IMR-90 (cell line): ENCODE results near the gene TARBP2. TPM values are rescaled to one million over a fixed set of nuclear protein-coding genes. Genes with fewer than 3 reads are reported as not detected.
A peak's percentile ranks its signal among the peaks of the same experiment; 100 is the strongest.

ENCODE experiments used
- ATAC-seq: fragments of 200-7000 bp; cut with Tn5 transposase; 2 replicates; pipeline ENCODE4 v1.9.1; 2020; ENCODE audit warnings: low read depth, mild to moderate bottlenecking, moderate library complexity
- BruUV-seq: library from RNA; stranded (reverse); fragments of 400-500 nt; replicated peaks from 2 replicates; lab custom pipeline; 2021; lab: Mats Ljungman, UMichigan
- CTCF ChIA-PET: fragments of 300-600 bp; formaldehyde crosslinking; extraction: SDS; loops from one replicate; lab custom pipeline; 2021; ENCODE audit warnings: antibody characterized with exemption; lab: Yijun Ruan, JAX
- POLR2A ChIA-PET: fragments of 300-600 bp; sonication (Branson Sonifier 250); formaldehyde crosslinking; loops from one replicate; lab custom pipeline; 2022; ENCODE audit warnings: antibody characterized with exemption; ENCODE audit not compliant: unreplicated experiment; lab: Charles Lee
- DNase-seq: peaks from one replicate; pipeline ENCODE4 v3.0.0; 2013
- H2AFZ ChIP-seq: replicated peaks from 2 replicates; pipeline ENCODE3; 2013; ENCODE audit warnings: low read length, mild to moderate bottlenecking; ENCODE audit not compliant: poor library complexity
- H2AK5ac ChIP-seq: 2 replicates; pipeline ENCODE4 v1.6.1; 2013; ENCODE audit warnings: low read depth, low read length, inconsistent platforms
- H2AK9ac ChIP-seq: replicated peaks from 2 replicates; pipeline ENCODE3; 2013; ENCODE audit warnings: mild to moderate bottlenecking, low read depth, low read length, moderate library complexity; ENCODE audit not compliant: poor library complexity
- H2BK120ac ChIP-seq: 2 replicates; pipeline ENCODE4 v1.6.1; 2013; ENCODE audit warnings: low read depth, low read length, inconsistent platforms
- H2BK15ac ChIP-seq: 3 replicates; pipeline ENCODE4 v1.6.1; 2013; ENCODE audit warnings: low read depth, low read length, inconsistent platforms
- H2BK20ac ChIP-seq: 2 replicates; pipeline ENCODE4 v1.6.1; 2013; ENCODE audit warnings: low read depth, mild to moderate bottlenecking, inconsistent platforms, low read length, moderate library complexity
- H2BK5ac ChIP-seq: 2 replicates; pipeline ENCODE4 v1.6.1; 2013; ENCODE audit warnings: mild to moderate bottlenecking, low read depth, low read length, inconsistent platforms; ENCODE audit not compliant: poor library complexity, severe bottlenecking
- H3K14ac ChIP-seq: replicated peaks from 2 replicates; pipeline ENCODE4 v1.6.1; 2013; ENCODE audit warnings: low read depth, low read length, inconsistent platforms
- H3K18ac ChIP-seq: 2 replicates; pipeline ENCODE4 v1.6.1; 2013; ENCODE audit warnings: low read depth, low read length, control low read depth
- H3K23ac ChIP-seq: 2 replicates; pipeline ENCODE4 v1.6.1; 2013; ENCODE audit warnings: low read depth, low read length, inconsistent platforms
- H3K27ac ChIP-seq: 2 replicates; pipeline ENCODE4 v1.5.1; 2013; ENCODE audit warnings: mild to moderate bottlenecking, control low read depth, low read length; ENCODE audit not compliant: insufficient read depth
- H3K27me3 ChIP-seq: 2 replicates; pipeline ENCODE4 v1.6.1; 2013; ENCODE audit warnings: low read length; ENCODE audit not compliant: control insufficient read depth, insufficient read depth
- H3K36me3 ChIP-seq: 2 replicates; pipeline ENCODE4 v1.6.1; 2013; ENCODE audit warnings: low read length, mixed read lengths; ENCODE audit not compliant: control insufficient read depth, insufficient read depth
- H3K4ac ChIP-seq: 2 replicates; pipeline ENCODE4 v1.6.1; 2013; ENCODE audit warnings: low read depth, low read length, inconsistent platforms
- H3K4me1 ChIP-seq: 2 replicates; pipeline ENCODE4 v1.6.1; 2013; ENCODE audit warnings: low read length, mixed read lengths; ENCODE audit not compliant: control insufficient read depth, insufficient read depth
- H3K4me2 ChIP-seq: 2 replicates; pipeline ENCODE4 v1.6.1; 2013; ENCODE audit warnings: low read depth, mild to moderate bottlenecking, control low read depth, low read length, moderate library complexity
- H3K4me3 ChIP-seq: 2 replicates; pipeline ENCODE4 v1.5.1; 2013; ENCODE audit warnings: low read depth, mild to moderate bottlenecking, control low read depth, low read length, moderate library complexity; ENCODE audit not compliant: insufficient read depth
- H3K56ac ChIP-seq: 2 replicates; pipeline ENCODE4 v1.6.1; 2013; ENCODE audit warnings: low read length, inconsistent platforms; ENCODE audit not compliant: insufficient read depth; ENCODE audit errors: extremely low read depth
- H3K79me1 ChIP-seq, 2 experiments: 2 replicates each; pipeline ENCODE4 v1.6.1; 2013; ENCODE audit warnings: low read length in 2 of 2, inconsistent platforms in 1 of 2, low read depth in 1 of 2
- H3K9ac ChIP-seq: 2 replicates; pipeline ENCODE4 v1.6.1; 2013; ENCODE audit warnings: low read depth, low read length, control low read depth
- H3K9me1 ChIP-seq: 2 replicates; pipeline ENCODE4 v1.6.1; 2013; ENCODE audit warnings: low read length, inconsistent platforms; ENCODE audit not compliant: insufficient read depth
- H3K9me3 ChIP-seq: 2 replicates; pipeline ENCODE4 v1.6.1; 2013; ENCODE audit warnings: low read length; ENCODE audit not compliant: control insufficient read depth, insufficient read depth
- H4K20me1 ChIP-seq: 2 replicates; pipeline ENCODE4 v1.6.1; 2013; ENCODE audit warnings: low read length, inconsistent platforms; ENCODE audit not compliant: insufficient read depth
- H4K5ac ChIP-seq: 2 replicates; pipeline ENCODE4 v1.6.1; 2013; ENCODE audit warnings: mild to moderate bottlenecking, low read depth, low read length, control low read depth
- H4K8ac ChIP-seq, 2 experiments: 2 replicates each; pipeline ENCODE4 v1.6.1; 2013; ENCODE audit warnings: low read depth in 2 of 2, low read length in 2 of 2, control low read depth in 1 of 2, inconsistent platforms in 1 of 2
- H4K91ac ChIP-seq: 2 replicates; pipeline ENCODE4 v1.6.1; 2013; ENCODE audit warnings: low read depth, low read length, inconsistent platforms; ENCODE audit not compliant: insufficient read depth
- BHLHE40 ChIP-seq: fragments of 150-350 bp; IDR thresholded peaks from 2 replicates; pipeline ENCODE4 v1.6.1; 2016; ENCODE audit warnings: mild to moderate bottlenecking, low read depth, low read length
- CEBPB ChIP-seq: IDR thresholded peaks from 2 replicates; pipeline ENCODE4 v1.6.1; 2012; ENCODE audit warnings: low read depth, low read length, improper control_type of control experiment
- CHD1 ChIP-seq: IDR thresholded peaks from 2 replicates; pipeline ENCODE4 v1.6.1; 2012; ENCODE audit warnings: low read depth, low read length, improper control_type of control experiment
- ELK1 ChIP-seq: fragments of 150-350 bp; IDR thresholded peaks from 2 replicates; pipeline ENCODE4 v1.6.1; 2016; ENCODE audit warnings: low read depth, mild to moderate bottlenecking, low read length, moderate library complexity, borderline replicate concordance
- FOS ChIP-seq: fragments of 150-350 bp; IDR thresholded peaks from 2 replicates; pipeline ENCODE4 v1.6.1; 2016; ENCODE audit warnings: low read depth, low read length
- MAFK ChIP-seq: IDR thresholded peaks from 2 replicates; pipeline ENCODE4 v1.6.1; 2012; ENCODE audit warnings: low read depth, low read length, improper control_type of control experiment
- MAZ ChIP-seq: IDR thresholded peaks from 2 replicates; pipeline ENCODE4 v1.6.1; 2012; ENCODE audit warnings: low read depth, mild to moderate bottlenecking, low read length, improper control_type of control experiment, moderate library complexity, borderline replicate concordance
- MXI1 ChIP-seq: IDR thresholded peaks from 2 replicates; pipeline ENCODE4 v1.6.1; 2012; ENCODE audit warnings: low read depth, mild to moderate bottlenecking, low read length, moderate library complexity, borderline replicate concordance
- NFE2L2 ChIP-seq: fragments of 150-350 bp; IDR thresholded peaks from 2 replicates; pipeline ENCODE4 v1.6.1; 2016; ENCODE audit warnings: low read depth, mild to moderate bottlenecking, low read length
- POLR2A ChIP-seq: IDR thresholded peaks from 2 replicates; pipeline ENCODE4 v1.6.1; 2012; ENCODE audit warnings: mild to moderate bottlenecking, low read depth, low read length
- RAD21 ChIP-seq: IDR thresholded peaks from 2 replicates; pipeline ENCODE4 v1.6.1; 2012; ENCODE audit warnings: low read length, improper control_type of control experiment
- RCOR1 ChIP-seq: IDR thresholded peaks from 2 replicates; pipeline ENCODE4 v1.6.1; 2012; ENCODE audit warnings: mild to moderate bottlenecking, low read length, improper control_type of control experiment; ENCODE audit not compliant: insufficient replicate concordance
- RFX5 ChIP-seq: IDR thresholded peaks from 2 replicates; pipeline ENCODE4 v1.8.0; 2012; ENCODE audit warnings: low read depth, mild to moderate bottlenecking, low read length, moderate library complexity
- SMC3 ChIP-seq: fragments of 150-350 bp; IDR thresholded peaks from 2 replicates; pipeline ENCODE4 v1.6.1; 2016; ENCODE audit warnings: low read depth, mild to moderate bottlenecking, antibody characterized with exemption, low read length, moderate library complexity
- USF2 ChIP-seq: fragments of 150-350 bp; IDR thresholded peaks from 2 replicates; pipeline ENCODE4 v1.6.1; 2017; ENCODE audit warnings: mild to moderate bottlenecking, antibody characterized with exemption, low read length, low read depth
- WGBS, 2 experiments: methylation state at CpG; one replicate each; pipeline versions ENCODE4 v1.1.5 to v1.1.7; 2013; ENCODE audit warnings: missing lambda C conversion rate in 2 of 2; ENCODE audit not compliant: insufficient read length in 1 of 2; ENCODE audit errors: extremely low coverage in 2 of 2; 5-methylcytosine and 5-hydroxymethylcytosine counted together
- dilution Hi-C: fragments of 300-500 bp; cut with HindIII; formaldehyde crosslinking; loops from one replicate; pipeline ENCODE4 v1.14.3; 2018; ENCODE audit warnings: low sequenced_read_pairs; ENCODE audit not compliant: unreplicated experiment
- in situ Hi-C: fragments of 300-500 bp; cut with MboI; formaldehyde crosslinking; loops from 3 replicates; pipeline ENCODE4 v1.14.3; 2019; ENCODE audit warnings: low sequenced_read_pairs, inconsistent platforms, mixed read lengths
- intact Hi-C: fragments of 100-400 bp; cut with micrococcal nuclease; formaldehyde crosslinking; loops from 2 replicates; pipeline ENCODE4 v1.10.0; 2022
- polyA plus RNA-seq, 3 experiments: library from polyadenylated mRNA; depleted of rRNA; stranded (reverse); fragments of >200 nt; gene quantifications; 2 replicates each; pipeline ENCODE4 v1.2.3, GENCODE V29; 2012; ENCODE audit warnings: low replicate concordance in 1 of 3
- total RNA-seq: library from RNA; depleted of rRNA; stranded (reverse); fragments of >200 nt; gene quantifications from 2 replicates; pipeline ENCODE4 v1.2.3, GENCODE V29; 2012

The TARBP2 gene
- total and polyA plus RNA-seq, 2 of the 4 experiments (the other 2 are of a cell fraction) = 27.4 to 46.1 TPM

GRCh38 chr12:53492188-53492587 is 8.9 kb upstream of the TARBP2 start:
- no TSS peak for BruUV-seq
- H2BK120ac ChIP-seq = 0 out of 2 replicates have a peak overlapping the region, but pooled peaks have one; percentile 42
- H2AFZ ChIP-seq = no peak overlapping the region
- no peaks in the 10 kb centered on the region for H3K27me3 ChIP-seq
- H3K23ac ChIP-seq = peak overlapping the region; percentile 7; the same call in 1 of the 2 replicates
- peak overlapping the region; percentile 86 for H3K4ac ChIP-seq
- H2BK20ac ChIP-seq = no peak overlapping the region
- H3K4me3 ChIP-seq = no peak overlapping the region
- peak overlapping the region; percentile 9; the same call in 1 of the 2 replicates for H3K56ac ChIP-seq
- DNase-seq = no peak
- peak overlapping the region; percentile 72 to 80; a peak in 3 of 4 replicates for H4K8ac ChIP-seq
- ChIA-PET CTCF (interaction anchor here (0.6 to 1.5 kb wide), 2 partner anchors 11 to 468 kb away, joined by 3 read pairs; no protein-coding TSS in a partner anchor), POLR2A (interaction anchor here (1.3 kb wide), 1 partner anchor 9 kb away, joined by 4 read pairs; the partner anchor contains the start of gene TARBP2)
- H2AK9ac ChIP-seq = peak overlapping the region; percentile 33
- H3K9me1 ChIP-seq = peaks cover 37% of the 10 kb centered on the region
- peaks cover 22% of the 10 kb centered on the region for H3K4me1 ChIP-seq
- H3K27ac ChIP-seq = peak overlapping the region; percentile 95; the same call in 1 of the 2 replicates
- H2BK15ac ChIP-seq = peak overlapping the region; percentile 56; the same call in 1 of the 3 replicates
- peaks cover 8% of the 10 kb centered on the region for H3K36me3 ChIP-seq
- no peaks in the 10 kb centered on the region for H3K9me3 ChIP-seq
- H3K18ac ChIP-seq = 0 out of 2 replicates have a peak overlapping the region, but pooled peaks have one; percentile 38
- H4K91ac ChIP-seq = peak overlapping the region; percentile 31
- no peak overlapping the region for H2BK5ac ChIP-seq
- H3K4me2 ChIP-seq = peak overlapping the region; percentile 44
- 84% methylated on average over 6 of the region's 20 CpGs; no CpG with 5 or more reads in 1 of the 2 experiments for WGBS, 2 experiments
- H3K9ac ChIP-seq = peak overlapping the region; percentile 61; the same call in 1 of the 2 replicates
- in situ Hi-C loops = no loop called here
- H4K5ac ChIP-seq = no peak overlapping the region; the same call in 1 of the 2 replicates
- intact Hi-C loops = no loop called here
- H3K79me1 ChIP-seq = peaks cover 27 to 77% of the 10 kb centered on the region in 2 experiments
- dilution Hi-C loops = no loop called here
- peak overlapping the region; percentile 26; the same call in 1 of the 2 replicates for H3K14ac ChIP-seq
- ATAC-seq = no peak
- H4K20me1 ChIP-seq = peaks cover 17% of the 10 kb centered on the region
- H2AK5ac ChIP-seq = peak overlapping the region; percentile 90; the same call in 1 of the 2 replicates
- no peak for TF ChIP-seq SMC3
- TF ChIP-seq MAFK = no peak
- TF ChIP-seq CEBPB = no peak
- no peak for TF ChIP-seq FOS
- no peak for TF ChIP-seq BHLHE40
- no peak for TF ChIP-seq NFE2L2
- no peak for TF ChIP-seq RFX5
- no peak for TF ChIP-seq CHD1
- no peak for TF ChIP-seq USF2
- no peak for TF ChIP-seq RAD21
- no peak for TF ChIP-seq MAZ
- TF ChIP-seq ELK1 = no peak
- TF ChIP-seq POLR2A = no peak
- no peak for TF ChIP-seq RCOR1
- TF ChIP-seq MXI1 = no peak
